Measurements from ENCODE around the gene IGSF3. TPM values are rescaled to one million over a fixed set of nuclear protein-coding genes. Genes with fewer than 3 reads are reported as not detected.
"Not testable (repeated sequence)": the region's sequence is repeated elsewhere in the genome, so short reads cannot be mapped to it uniquely, and the experiment has no call there.

Gene IGSF3
- total RNA-seq, 1 donor from 2014 or later: 19.9 TPM

DNA sequence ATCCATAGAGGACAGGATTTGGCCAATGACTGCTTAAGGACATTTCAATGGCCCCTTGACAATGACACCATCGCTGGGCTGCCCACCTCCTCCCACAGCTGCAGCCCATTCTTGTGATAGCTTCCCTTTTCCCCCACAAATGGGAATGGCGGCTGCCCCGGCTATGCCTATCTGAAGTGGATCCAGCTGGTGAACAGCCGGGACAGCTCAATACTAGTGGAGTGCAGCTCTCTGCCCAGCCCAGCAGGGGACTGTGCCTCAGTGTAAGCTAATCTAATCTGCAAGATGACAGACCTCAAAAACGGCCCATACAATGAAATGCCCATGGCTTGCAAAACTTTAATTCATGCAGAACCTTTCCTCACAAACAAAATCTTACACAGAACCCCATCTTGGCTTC is 49.7 kb downstream of the IGSF3 start:
- TF ChIP-seq, protein P1, sequence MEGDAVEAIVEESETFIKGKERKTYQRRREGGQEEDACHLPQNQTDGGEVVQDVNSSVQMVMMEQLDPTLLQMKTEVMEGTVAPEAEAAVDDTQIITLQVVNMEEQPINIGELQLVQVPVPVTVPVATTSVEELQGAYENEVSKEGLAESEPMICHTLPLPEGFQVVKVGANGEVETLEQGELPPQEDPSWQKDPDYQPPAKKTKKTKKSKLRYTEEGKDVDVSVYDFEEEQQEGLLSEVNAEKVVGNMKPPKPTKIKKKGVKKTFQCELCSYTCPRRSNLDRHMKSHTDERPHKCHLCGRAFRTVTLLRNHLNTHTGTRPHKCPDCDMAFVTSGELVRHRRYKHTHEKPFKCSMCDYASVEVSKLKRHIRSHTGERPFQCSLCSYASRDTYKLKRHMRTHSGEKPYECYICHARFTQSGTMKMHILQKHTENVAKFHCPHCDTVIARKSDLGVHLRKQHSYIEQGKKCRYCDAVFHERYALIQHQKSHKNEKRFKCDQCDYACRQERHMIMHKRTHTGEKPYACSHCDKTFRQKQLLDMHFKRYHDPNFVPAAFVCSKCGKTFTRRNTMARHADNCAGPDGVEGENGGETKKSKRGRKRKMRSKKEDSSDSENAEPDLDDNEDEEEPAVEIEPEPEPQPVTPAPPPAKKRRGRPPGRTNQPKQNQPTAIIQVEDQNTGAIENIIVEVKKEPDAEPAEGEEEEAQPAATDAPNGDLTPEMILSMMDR (IDR thresholded peaks at IDR 0.05; ENCODE audit: borderline replicate concordance): peak; percentile 35
- H3K9me3 ChIP-seq (replicated peaks); H3K4me3 ChIP-seq; H3K36me3 ChIP-seq; intact Hi-C loops (cut with micrococcal nuclease); H3K27ac ChIP-seq (replicated peaks); H3K27me3 ChIP-seq (ENCODE audit: low read depth): not testable (repeated sequence)
- peak; percentile 16 for DNase-seq
- peaks cover 30% of the 10 kb centered on the region for H3K4me1 ChIP-seq

DNA sequence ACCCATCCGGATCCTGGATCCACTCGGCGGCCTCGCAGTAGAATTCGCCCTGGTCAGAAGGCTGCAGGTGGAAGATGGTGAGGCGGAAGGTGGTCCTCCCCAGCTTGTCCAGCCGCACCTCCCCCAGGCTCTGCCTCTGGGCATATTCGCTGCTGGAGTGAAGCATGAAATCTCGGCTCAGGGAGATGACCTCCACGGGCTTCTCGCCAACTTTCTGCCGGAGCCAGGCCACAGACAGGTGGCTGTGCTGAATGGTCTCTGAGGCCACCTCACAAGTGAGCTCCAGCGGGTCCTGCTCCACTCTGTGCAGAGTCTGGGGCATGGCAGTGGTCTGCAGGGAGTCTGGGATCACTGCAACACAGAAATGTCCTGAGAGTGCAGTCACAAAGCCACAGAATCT is 53.7 kb downstream of the IGSF3 start:
- intact Hi-C loops (cut with micrococcal nuclease); H3K27me3 ChIP-seq (ENCODE audit: low read depth); H3K4me3 ChIP-seq; H3K27ac ChIP-seq (replicated peaks); H3K36me3 ChIP-seq; H3K9me3 ChIP-seq (replicated peaks): not testable (repeated sequence)
- peaks cover 20% of the 10 kb centered on the region for H3K4me1 ChIP-seq
- peak; percentile 26 for DNase-seq

DNA sequence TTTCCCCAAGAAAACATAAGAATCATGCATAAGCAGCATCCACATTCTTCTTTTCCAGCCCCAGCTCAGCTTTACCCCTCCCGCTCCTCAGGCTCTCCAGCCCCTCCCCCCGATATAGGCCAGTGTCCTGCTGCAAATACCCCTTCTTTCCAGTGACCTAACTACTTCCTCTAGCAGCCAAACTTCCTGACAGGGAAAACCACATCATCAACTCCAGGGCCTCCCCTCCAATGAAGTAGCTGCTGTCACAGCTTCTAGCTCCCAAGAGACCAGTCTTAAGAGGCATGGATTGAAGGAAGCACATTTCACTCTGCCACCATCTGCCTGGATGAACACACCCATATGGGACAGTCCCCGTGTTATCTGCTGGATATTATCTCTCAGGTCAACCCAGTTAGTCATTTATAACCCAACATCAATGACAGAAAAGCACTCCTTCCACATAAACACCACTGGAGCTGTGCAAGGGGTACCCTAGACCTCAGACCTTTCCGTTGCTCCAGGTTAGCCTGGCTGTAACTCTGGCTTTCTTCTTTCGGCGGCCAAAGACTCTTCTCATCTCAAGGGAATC is 57.6 kb downstream of the IGSF3 start:
- intact Hi-C loops (cut with micrococcal nuclease); H3K36me3 ChIP-seq; H3K27ac ChIP-seq (replicated peaks); H3K9me3 ChIP-seq (replicated peaks); H3K4me3 ChIP-seq; DNase-seq; H3K4me1 ChIP-seq; H3K27me3 ChIP-seq (ENCODE audit: low read depth): not testable (repeated sequence)

DNA sequence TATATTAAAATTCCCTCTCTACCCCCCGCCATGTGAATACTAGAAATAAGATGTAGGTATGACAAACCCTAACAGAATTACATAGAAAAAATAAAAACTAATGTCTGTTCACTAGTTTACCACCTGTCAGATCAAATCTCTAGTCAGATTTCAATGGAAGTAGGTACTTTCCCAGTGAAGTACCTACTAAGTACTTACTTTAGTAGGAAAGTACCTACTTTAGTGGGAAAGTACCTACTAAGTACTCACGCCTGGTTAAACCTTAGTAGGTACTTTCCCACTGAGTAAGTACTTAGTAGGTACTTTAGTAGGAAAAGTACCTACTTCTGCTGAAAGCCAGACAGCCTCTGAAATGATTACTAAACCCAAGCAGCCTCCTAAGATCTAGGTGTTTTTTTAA is 58.7 kb downstream of the IGSF3 start:
- intact Hi-C loops (cut with micrococcal nuclease); H3K36me3 ChIP-seq; H3K27ac ChIP-seq (replicated peaks); DNase-seq; H3K9me3 ChIP-seq (replicated peaks); H3K4me3 ChIP-seq; H3K4me1 ChIP-seq; H3K27me3 ChIP-seq (ENCODE audit: low read depth): not testable (repeated sequence)

DNA sequence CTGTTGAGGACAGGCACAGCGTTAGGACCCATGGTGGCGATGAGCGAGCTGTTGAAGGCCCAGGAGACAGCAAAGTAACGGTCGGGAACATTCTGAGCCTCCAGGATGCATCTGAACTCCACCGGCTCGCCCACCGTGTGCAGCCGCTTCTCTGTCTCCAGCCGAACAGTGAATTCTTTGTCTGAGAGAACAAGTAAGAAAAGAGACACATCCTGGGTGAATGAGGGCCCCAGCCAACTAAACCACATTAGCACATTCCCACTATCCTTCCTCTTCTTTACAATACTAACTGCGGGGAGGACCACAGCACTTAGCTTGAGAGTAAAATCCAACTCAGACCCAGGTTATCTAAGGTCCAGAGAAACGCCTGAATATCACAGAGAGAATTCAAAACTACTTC is 59.4 kb downstream of the IGSF3 start:
- H3K27me3 ChIP-seq (ENCODE audit: low read depth); H3K36me3 ChIP-seq; H3K4me3 ChIP-seq; H3K4me1 ChIP-seq; DNase-seq; H3K27ac ChIP-seq (replicated peaks); H3K9me3 ChIP-seq (replicated peaks); intact Hi-C loops (cut with micrococcal nuclease): not testable (repeated sequence)

DNA sequence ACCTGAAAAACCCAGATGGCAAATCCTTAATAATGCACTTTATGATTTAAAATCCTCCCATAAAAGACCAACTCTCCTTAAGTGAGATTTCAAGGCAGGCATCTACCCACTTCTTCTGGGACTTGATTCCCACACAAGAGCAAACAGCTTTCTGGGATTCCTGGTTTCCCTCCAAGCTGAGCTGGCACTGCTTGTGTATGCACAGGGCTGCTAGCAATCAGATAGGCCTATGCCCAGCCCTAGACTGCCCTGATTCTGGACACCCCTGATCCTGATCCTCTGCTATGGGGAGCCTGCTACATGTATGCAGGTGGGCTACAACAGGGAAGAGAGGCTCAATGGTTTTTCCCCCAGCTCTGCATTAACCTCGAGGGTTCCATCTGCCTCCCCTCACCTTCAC is 60.1 kb downstream of the IGSF3 start:
- intact Hi-C loops (cut with micrococcal nuclease); H3K9me3 ChIP-seq (replicated peaks); H3K4me3 ChIP-seq; H3K36me3 ChIP-seq; H3K4me1 ChIP-seq; H3K27me3 ChIP-seq (ENCODE audit: low read depth); DNase-seq; H3K27ac ChIP-seq (replicated peaks): not testable (repeated sequence)

DNA sequence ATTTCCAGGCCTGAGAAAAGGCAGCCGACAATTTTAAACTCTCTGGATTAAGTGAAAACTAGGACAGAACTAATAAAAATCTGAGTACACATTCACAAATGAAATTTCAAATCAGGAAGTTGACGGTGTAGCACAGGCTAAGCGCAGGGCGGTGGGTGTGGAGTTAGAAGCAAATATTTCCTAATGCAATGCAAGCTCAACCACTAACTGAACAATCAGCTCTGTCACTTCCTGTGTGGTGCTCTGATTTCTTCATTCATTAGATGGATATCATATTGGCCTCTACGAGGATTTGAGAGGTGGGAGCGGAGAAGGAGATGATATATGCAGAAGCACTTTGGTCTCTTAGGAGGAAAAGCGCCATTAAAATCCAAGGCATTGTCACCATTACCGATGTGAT is 61.5 kb downstream of the IGSF3 start:
- H3K9me3 ChIP-seq (replicated peaks); H3K36me3 ChIP-seq; H3K27ac ChIP-seq (replicated peaks); intact Hi-C loops (cut with micrococcal nuclease); H3K27me3 ChIP-seq (ENCODE audit: low read depth); DNase-seq; H3K4me1 ChIP-seq; H3K4me3 ChIP-seq: not testable (repeated sequence)

DNA sequence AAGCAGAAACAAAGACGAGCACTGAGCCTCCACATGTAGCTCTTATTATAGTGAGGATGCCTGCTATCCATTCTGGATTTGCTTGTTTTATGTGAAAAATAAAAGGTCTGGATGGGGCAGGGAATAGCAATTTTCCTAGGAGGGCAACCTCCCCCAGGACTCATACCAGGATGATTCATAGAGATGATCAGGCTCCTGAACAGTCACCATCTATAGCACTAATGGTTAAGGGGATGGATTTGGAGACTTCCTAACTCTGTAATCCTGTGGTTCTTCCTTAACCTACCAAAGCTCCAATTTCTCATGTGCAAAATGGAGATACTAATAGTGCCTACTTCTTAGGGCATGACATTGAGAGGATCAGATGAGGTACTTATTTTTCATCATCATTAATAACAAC is 62.2 kb downstream of the IGSF3 start:
- no peaks in the 10 kb centered on the region for H3K4me1 ChIP-seq
- intact Hi-C loops (cut with micrococcal nuclease): no loop called here
- TF ChIP-seq, protein P1 (IDR thresholded peaks at IDR 0.05; ENCODE audit: borderline replicate concordance): no peak

DNA sequence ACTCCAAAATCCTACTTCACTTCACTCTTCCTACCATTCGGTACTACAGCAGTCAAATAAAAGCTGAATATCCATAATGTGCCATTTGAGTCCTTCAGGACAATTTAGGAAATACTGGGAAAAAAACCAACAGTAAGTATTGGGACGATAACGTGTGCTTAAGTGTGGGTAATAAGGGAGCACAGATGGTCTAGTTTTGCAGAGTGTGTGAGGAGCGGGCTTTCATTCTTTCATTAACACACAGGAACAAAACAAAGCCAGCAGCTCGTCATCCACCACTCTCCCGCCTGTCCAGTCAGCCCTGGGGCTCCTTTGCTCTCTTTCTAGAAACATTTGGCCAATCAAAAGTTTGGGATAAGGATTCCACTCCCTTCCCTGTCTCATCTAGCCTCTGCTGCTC is 63.1 kb downstream of the IGSF3 start:
- H3K27me3 ChIP-seq (ENCODE audit: low read depth); intact Hi-C loops (cut with micrococcal nuclease); DNase-seq; H3K4me3 ChIP-seq; H3K36me3 ChIP-seq; H3K27ac ChIP-seq (replicated peaks); H3K9me3 ChIP-seq (replicated peaks); H3K4me1 ChIP-seq: not testable (repeated sequence)

More for the DNA sequence above, 62.2 kb downstream of the IGSF3 start:
- Histone ChIP-seq H3K36me3 (no peaks in the 10 kb centered on the region), H3K27me3 (ENCODE audit: low read depth) (no peaks in the 10 kb centered on the region), H3K9me3 (replicated peaks) (no peaks in the 10 kb centered on the region), H3K4me3 (no peak overlapping the region), H3K27ac (replicated peaks) (no peak overlapping the region)
- DNase-seq: no peak

DNA sequence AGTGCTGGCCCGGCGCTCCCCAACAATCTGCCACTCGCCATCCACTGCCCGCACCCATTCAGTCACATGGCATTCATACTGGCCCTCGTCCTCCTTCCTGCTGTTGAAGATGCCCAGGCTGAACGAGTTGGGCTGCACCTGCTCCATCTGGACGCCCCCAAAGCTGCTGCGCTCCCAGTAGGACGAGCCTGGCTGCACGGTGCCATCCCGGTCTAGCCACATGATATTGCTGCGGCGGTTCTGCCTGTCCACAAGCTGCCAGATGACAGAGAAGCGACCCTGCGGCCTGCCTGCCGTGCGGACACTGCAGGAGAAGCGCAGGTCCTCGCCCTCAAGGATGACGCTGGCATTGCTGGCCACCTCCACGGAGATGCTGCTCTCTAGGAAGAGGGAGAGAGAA is 63.9 kb downstream of the IGSF3 start:
- DNase-seq; H3K27me3 ChIP-seq (ENCODE audit: low read depth); H3K27ac ChIP-seq (replicated peaks); intact Hi-C loops (cut with micrococcal nuclease); H3K4me3 ChIP-seq; H3K4me1 ChIP-seq; H3K36me3 ChIP-seq; H3K9me3 ChIP-seq (replicated peaks): not testable (repeated sequence)

DNA sequence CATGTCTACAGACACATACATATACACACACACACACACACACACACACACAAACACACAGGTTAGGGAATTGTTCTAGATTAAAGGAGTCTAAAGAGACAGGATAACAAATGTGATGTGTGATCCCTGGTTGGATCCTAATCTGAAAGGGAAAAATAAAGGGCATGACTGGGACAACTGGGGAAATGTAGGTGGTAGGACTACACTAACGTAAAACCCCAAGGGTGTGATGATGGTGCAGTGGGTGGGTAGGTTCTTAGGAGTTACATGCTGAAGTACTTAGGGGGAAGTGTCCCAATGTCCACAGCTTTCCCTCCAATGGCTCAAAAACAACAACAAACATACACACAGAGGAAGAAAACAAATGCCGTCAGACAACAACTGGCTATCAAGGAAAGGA is 68.2 kb downstream of the IGSF3 start:
- H3K27me3 ChIP-seq (ENCODE audit: low read depth); H3K9me3 ChIP-seq (replicated peaks); intact Hi-C loops (cut with micrococcal nuclease); H3K4me3 ChIP-seq; DNase-seq; H3K4me1 ChIP-seq; H3K36me3 ChIP-seq; H3K27ac ChIP-seq (replicated peaks): not testable (repeated sequence)

DNA sequence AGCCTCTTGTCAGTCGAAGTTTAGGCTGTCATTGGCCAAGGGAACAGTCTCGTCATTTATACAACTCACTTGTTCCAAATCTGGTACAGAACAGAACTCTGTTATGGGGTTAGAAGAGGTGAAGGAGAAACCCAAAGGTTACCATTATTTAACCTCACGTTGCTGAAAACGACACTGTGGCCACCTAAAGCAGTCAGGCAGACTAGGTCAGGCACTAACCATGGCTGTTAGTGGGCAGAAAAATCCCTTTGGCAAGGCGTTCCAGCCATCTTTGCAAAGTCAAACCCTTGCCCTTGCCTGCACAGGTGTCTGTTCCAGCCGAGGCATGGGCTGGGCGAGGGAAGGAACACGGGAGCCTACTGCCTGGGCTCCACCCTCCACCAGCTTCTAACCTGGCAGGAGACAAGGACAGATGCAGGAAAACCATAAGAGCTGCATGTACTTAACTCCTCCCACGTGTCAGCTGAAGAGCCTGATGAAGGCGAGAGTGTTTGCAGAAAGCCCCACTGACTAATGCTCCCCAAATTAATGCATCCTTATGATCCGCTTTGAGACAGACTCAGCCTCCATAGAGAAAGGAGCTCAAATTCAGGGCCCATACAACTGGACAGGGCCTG is 69.0 kb downstream of the IGSF3 start:
- intact Hi-C loops (cut with micrococcal nuclease): not testable (repeated sequence)

More for the DNA sequence above, 69.0 kb downstream of the IGSF3 start:
- not testable (repeated sequence) for H3K4me3 ChIP-seq; H3K4me1 ChIP-seq; H3K36me3 ChIP-seq; H3K27me3 ChIP-seq (ENCODE audit: low read depth); H3K9me3 ChIP-seq (replicated peaks); DNase-seq; H3K27ac ChIP-seq (replicated peaks)
